ENCODE results near the gene FKBP15. TPM values are rescaled to one million over a fixed set of nuclear protein-coding genes. Genes with fewer than 3 reads are reported as not detected.

The FKBP15 gene
- total RNA-seq (10 to 100 TPM; 22.2 to 31.8 (median 29.5) TPM), total RNA-seq (42.3 to 115 (median 66.8) reads per million in 29 experiments)
- 28.1 TPM for total RNA-seq (2013)

- Histone ChIP-seq H3K36me3 (ENCODE audit: control insufficient read depth in 2 of 2, extremely low read depth in 1 of 2, insufficient read depth in 1 of 2, low read length in 1 of 2) (peaks cover 0 to 3% of the 10 kb centered on the region in 2 donors), H3K27me3 (replicated peaks in 1 of 2; ENCODE audit: control insufficient read depth in 2 of 2, extremely low read depth in 1 of 2, insufficient read depth in 2 of 2, low read length in 1 of 2) (no peaks in the 10 kb centered on the region), H3K4me1 (ENCODE audit: control insufficient read depth in 1 of 2, extremely low read depth in 1 of 2, insufficient read depth in 2 of 2, low read length in 2 of 2) (peaks cover 21 to 23% of the 10 kb centered on the region in 2 experiments), H3K27ac (ENCODE audit: low read length) (peak within 1 kb of the TSS; percentile 82), H3K4me3 (ENCODE audit: control insufficient read depth in 1 of 2, extremely low read depth in 1 of 2, low read length in 1 of 2) (peak within 1 kb of the TSS; percentile 95 to 99), H3K9me3 (no peaks in the 10 kb centered on the region)
- WGBS (ENCODE audit: insufficient coverage) = 0% methylated on average over 65 of the region's 65 CpGs
- ATAC-seq (replicated peaks in 1 of 4) (peak; percentile 98 to 100 (median 100)), DNase-seq (peak; percentile 87 to 99 (median 94))
- H3K27me3 Mint-ChIP-seq = no peaks in the 10 kb centered on the region
- H3K4me3 Mint-ChIP-seq = peak within 1 kb of the TSS; percentile 88 to 98 (median 94)
- H3K27ac Mint-ChIP-seq = peak within 1 kb of the TSS; percentile 82 to 91
- ChIA-PET CTCF (interaction anchor here (0.5 to 3.6 kb wide), 9 partner anchors 22 to 189 kb away, joined by 3 to 31 read pairs (median 3); partner anchors contain the start of genes ALAD (in 1 of the 2), C9orf43 (in 1 of the 2), CDC26 (in 1 of the 2) and POLE3 (in 1 of the 2)), POLR2A (interaction anchor here (0.5 to 1.3 kb wide), 10 partner anchors 9 to 1705 kb away, joined by 3 to 8 read pairs (median 4); partner anchors contain the start of genes C9orf43 (in 1 of the 2), CDC26 (in 1 of the 2), POLE3 (in 1 of the 2) and PRPF4 (in 1 of the 2))
- peaks cover 50 to 51% (median 50%) of the 10 kb centered on the region in 3 donors for H3K4me1 Mint-ChIP-seq
- no peaks in the 10 kb centered on the region for H3K9me3 Mint-ChIP-seq
- H3K36me3 Mint-ChIP-seq = peaks cover 6% of the 10 kb centered on the region
Observed at GRCh38 chr9:113221003-113221799, at the start of gene FKBP15, which contains the start of gene SLC31A1. Gene FKBP15, minus strand, starts transcription at chr9:113221277. Its CDS starts 34 bp downstream, at chr9:113221243. Gene SLC31A1, plus strand, starts transcription at chr9:113221544. Its CDS starts 34,605 bp downstream, at chr9:113256149.

- WGBS (ENCODE audit: insufficient coverage) = 100% methylated on average over 1 of the region's 2 CpGs
- no peaks in the 10 kb centered on the region for H3K9me3 ChIP-seq
- peaks cover 38% of the 10 kb centered on the region for H3K36me3 Mint-ChIP-seq
- H3K27me3 ChIP-seq (replicated peaks in 1 of 2; ENCODE audit: control insufficient read depth in 2 of 2, extremely low read depth in 1 of 2, insufficient read depth in 2 of 2, low read length in 1 of 2) = no peaks in the 10 kb centered on the region
- H3K9me3 Mint-ChIP-seq = no peaks in the 10 kb centered on the region
- no peak overlapping the region for H3K27ac ChIP-seq (ENCODE audit: low read length)
- POLR2A ChIA-PET = interaction anchor here in 1 of 2 donors (0.6 kb wide), 1 partner anchor 49 kb away, joined by 5 read pairs; the partner anchor contains the start of genes FKBP15 and SLC31A1
- no peak overlapping the region for H3K4me3 ChIP-seq (ENCODE audit: control insufficient read depth in 1 of 2, extremely low read depth in 1 of 2, low read length in 1 of 2)
- no peak overlapping the region for H3K27ac Mint-ChIP-seq
- ATAC-seq (replicated peaks in 1 of 4) (no peak), DNase-seq (no peak)
- H3K27me3 Mint-ChIP-seq = no peaks in the 10 kb centered on the region
- CTCF ChIA-PET = interaction anchor here in 1 of 2 donors (0.8 kb wide), 1 partner anchor 20 kb away, joined by 4 read pairs; no protein-coding TSS in a partner anchor
- H3K36me3 ChIP-seq (ENCODE audit: control insufficient read depth in 2 of 2, extremely low read depth in 1 of 2, insufficient read depth in 1 of 2, low read length in 1 of 2) = peaks cover 5 to 61% of the 10 kb centered on the region in 2 donors
- H3K4me3 Mint-ChIP-seq = no peak overlapping the region
- peaks cover 8 to 34% (median 21%) of the 10 kb centered on the region in 3 donors for H3K4me1 Mint-ChIP-seq
- H3K4me1 ChIP-seq (ENCODE audit: control insufficient read depth in 1 of 2, extremely low read depth in 1 of 2, insufficient read depth in 2 of 2, low read length in 2 of 2) = no peaks in the 10 kb centered on the region
Observed at GRCh38 chr9:113269871-113270270, 48.8 kb upstream of the FKBP15 start.

- Mint-ChIP-seq H3K4me3 (no peak overlapping the region), H3K9me3 (no peaks in the 10 kb centered on the region), H3K27me3 (no peaks in the 10 kb centered on the region), H3K36me3 (peaks cover 40% of the 10 kb centered on the region), H3K27ac (no peak overlapping the region), H3K4me1 (peaks cover 8 to 31% (median 21%) of the 10 kb centered on the region in 3 donors)
- Histone ChIP-seq H3K4me1 (ENCODE audit: control insufficient read depth in 1 of 2, extremely low read depth in 1 of 2, insufficient read depth in 2 of 2, low read length in 2 of 2) (no peaks in the 10 kb centered on the region), H3K4me3 (ENCODE audit: control insufficient read depth in 1 of 2, extremely low read depth in 1 of 2, low read length in 1 of 2) (no peak overlapping the region), H3K36me3 (ENCODE audit: control insufficient read depth in 2 of 2, extremely low read depth in 1 of 2, insufficient read depth in 1 of 2, low read length in 1 of 2) (peaks cover 5 to 61% of the 10 kb centered on the region in 2 donors), H3K9me3 (no peaks in the 10 kb centered on the region), H3K27ac (ENCODE audit: low read length) (no peak overlapping the region), H3K27me3 (replicated peaks in 1 of 2; ENCODE audit: control insufficient read depth in 2 of 2, extremely low read depth in 1 of 2, insufficient read depth in 2 of 2, low read length in 1 of 2) (no peaks in the 10 kb centered on the region)
- DNase-seq = no peak
- WGBS (ENCODE audit: insufficient coverage) = no CpG with 5 or more reads among the region's 2 CpGs
- no peak for ATAC-seq (replicated peaks in 1 of 4)
- POLR2A ChIA-PET = no interaction called here
- CTCF ChIA-PET = interaction anchor here in 1 of 2 donors (0.6 to 0.8 kb wide), 2 partner anchors 21 to 137 kb away, joined by 3 to 4 read pairs; no protein-coding TSS in a partner anchor
Observed at GRCh38 chr9:113269355-113269754, 48.3 kb upstream of the FKBP15 start.

- no peak overlapping the region for H3K27ac ChIP-seq (ENCODE audit: low read length)
- no peak overlapping the region for H3K4me3 ChIP-seq (ENCODE audit: control insufficient read depth in 1 of 2, extremely low read depth in 1 of 2, low read length in 1 of 2)
- H3K4me3 Mint-ChIP-seq = no peak overlapping the region
- H3K27ac Mint-ChIP-seq = peak overlapping the region; percentile 0 to 48
- no peaks in the 10 kb centered on the region for H3K9me3 ChIP-seq
- CTCF ChIA-PET = no interaction called here
- peaks cover 5 to 60% of the 10 kb centered on the region in 2 donors for H3K36me3 ChIP-seq (ENCODE audit: control insufficient read depth in 2 of 2, extremely low read depth in 1 of 2, insufficient read depth in 1 of 2, low read length in 1 of 2)
- 100% methylated on average over 1 of the region's 4 CpGs for WGBS (ENCODE audit: insufficient coverage)
- no peak for ATAC-seq (replicated peaks in 1 of 4)
- DNase-seq = no peak
- H3K4me1 Mint-ChIP-seq = peaks cover 8 to 20% (median 17%) of the 10 kb centered on the region in 3 donors
- no peaks in the 10 kb centered on the region for H3K9me3 Mint-ChIP-seq
- H3K4me1 ChIP-seq (ENCODE audit: control insufficient read depth in 1 of 2, extremely low read depth in 1 of 2, insufficient read depth in 2 of 2, low read length in 2 of 2) = no peaks in the 10 kb centered on the region
- no peaks in the 10 kb centered on the region for H3K27me3 ChIP-seq (replicated peaks in 1 of 2; ENCODE audit: control insufficient read depth in 2 of 2, extremely low read depth in 1 of 2, insufficient read depth in 2 of 2, low read length in 1 of 2)
- POLR2A ChIA-PET = no interaction called here
- H3K36me3 Mint-ChIP-seq = peaks cover 37% of the 10 kb centered on the region
- H3K27me3 Mint-ChIP-seq = no peaks in the 10 kb centered on the region
Observed at GRCh38 chr9:113267911-113268566, 47.0 kb upstream of the FKBP15 start.

- H3K9me3 Mint-ChIP-seq = no peaks in the 10 kb centered on the region
- H3K4me3 Mint-ChIP-seq = no peak overlapping the region
- Histone ChIP-seq H3K4me3 (ENCODE audit: control insufficient read depth in 1 of 2, extremely low read depth in 1 of 2, low read length in 1 of 2) (no peak overlapping the region), H3K36me3 (ENCODE audit: control insufficient read depth in 2 of 2, extremely low read depth in 1 of 2, insufficient read depth in 1 of 2, low read length in 1 of 2) (peaks cover 0 to 42% of the 10 kb centered on the region in 2 donors), H3K9me3 (no peaks in the 10 kb centered on the region), H3K27me3 (replicated peaks in 1 of 2; ENCODE audit: control insufficient read depth in 2 of 2, extremely low read depth in 1 of 2, insufficient read depth in 2 of 2, low read length in 1 of 2) (no peaks in the 10 kb centered on the region), H3K27ac (ENCODE audit: low read length) (no peak overlapping the region), H3K4me1 (ENCODE audit: control insufficient read depth in 1 of 2, extremely low read depth in 1 of 2, insufficient read depth in 2 of 2, low read length in 2 of 2) (no peaks in the 10 kb centered on the region)
- peaks cover 41% of the 10 kb centered on the region for H3K36me3 Mint-ChIP-seq
- POLR2A ChIA-PET = no interaction called here
- WGBS (ENCODE audit: insufficient coverage) = 83% methylated on average over 1 of the region's 3 CpGs
- CTCF ChIA-PET = interaction anchor here in 1 of 2 donors (0.6 to 0.7 kb wide), 2 partner anchors 24 to 138 kb away, joined by 3 to 4 read pairs; no protein-coding TSS in a partner anchor
- H3K4me1 Mint-ChIP-seq = peaks cover 8 to 16% (median 15%) of the 10 kb centered on the region in 3 donors
- no peak for ATAC-seq (replicated peaks in 1 of 4)
- DNase-seq = no peak
- no peaks in the 10 kb centered on the region for H3K27me3 Mint-ChIP-seq
- no peak overlapping the region for H3K27ac Mint-ChIP-seq
Observed at GRCh38 chr9:113266174-113266573, 45.1 kb upstream of the FKBP15 start.

Data from T-cell (primary cell).